GM23338 (cell line): ENCODE results near the gene KIF20B. TPM values are rescaled to one million over a fixed set of nuclear protein-coding genes. Genes with fewer than 3 reads are reported as not detected.

ENCODE experiments used
- ATAC-seq: fragments of 200-7000 bp; cut with Tn5 transposase; 3 replicates; pipeline ENCODE4 v1.9.1; 2020
- DNase-seq: peaks from one replicate; pipeline ENCODE4 v3.0.0-alpha.2; 2015; ENCODE audit warnings: low spot score
- H2AFZ ChIP-seq: fragments of 200-600 bp; sonication (generic); 2 replicates; pipeline ENCODE4 v1.8.0; 2016; ENCODE audit warnings: antibody characterized with exemption, mild to moderate bottlenecking, moderate library complexity
- H3F3A ChIP-seq: fragments of 200-600 bp; sonication (generic); replicated peaks from 2 replicates; pipeline ENCODE4 v1.8.0; 2017; ENCODE audit warnings: antibody characterized with exemption, mixed run types, low read depth
- H3K27ac ChIP-seq: fragments of 200-600 bp; sonication (generic); 2 replicates; pipeline ENCODE4 v1.6.1; 2016; ENCODE audit warnings: low read depth
- H3K27me3 ChIP-seq: fragments of 200-600 bp; sonication (generic); 2 replicates; pipeline ENCODE4 v1.8.0; 2016; ENCODE audit warnings: mild to moderate bottlenecking, mixed run types, moderate library complexity; ENCODE audit not compliant: insufficient read depth
- H3K36me3 ChIP-seq: fragments of 200-600 bp; sonication (generic); 2 replicates; pipeline ENCODE4 v1.8.0; 2016; ENCODE audit warnings: mild to moderate bottlenecking; ENCODE audit not compliant: insufficient read depth
- H3K4me1 ChIP-seq: fragments of 200-600 bp; sonication (generic); 2 replicates; pipeline ENCODE4 v1.8.0; 2016; ENCODE audit warnings: mild to moderate bottlenecking, moderate library complexity; ENCODE audit not compliant: insufficient read depth
- H3K4me2 ChIP-seq: fragments of 200-600 bp; sonication (generic); 2 replicates; pipeline ENCODE4 v1.7.1; 2017; ENCODE audit warnings: mixed run types
- H3K4me3 ChIP-seq: fragments of 200-600 bp; sonication (generic); 2 replicates; pipeline ENCODE4 v1.6.1; 2016; ENCODE audit warnings: mixed run types
- H3K79me2 ChIP-seq: fragments of 200-600 bp; sonication (generic); replicated peaks from 2 replicates; pipeline ENCODE4 v1.8.0; 2017; ENCODE audit warnings: mild to moderate bottlenecking; ENCODE audit not compliant: insufficient read depth
- H3K9me2 ChIP-seq: fragments of 200-600 bp; sonication (generic); 2 replicates; pipeline ENCODE4 v1.8.0; 2017; ENCODE audit not compliant: insufficient read depth
- H4K20me1 ChIP-seq: fragments of 200-600 bp; sonication (generic); replicated peaks from 2 replicates; pipeline ENCODE4 v1.8.0; 2017; ENCODE audit warnings: mild to moderate bottlenecking; ENCODE audit not compliant: insufficient read depth
- H3K27ac Mint-ChIP-seq: 2 replicates; pipeline ENCODE4 v1.8.0; 2020; ENCODE audit warnings: inconsistent platforms, mild to moderate bottlenecking, moderate library complexity, mixed read lengths
- H3K27me3 Mint-ChIP-seq: 3 replicates; pipeline ENCODE4 v1.8.0; 2022; ENCODE audit warnings: low read depth, mild to moderate bottlenecking, moderate library complexity, mixed read lengths, inconsistent platforms; ENCODE audit not compliant: insufficient read depth, poor library complexity
- H3K36me3 Mint-ChIP-seq: 3 replicates; pipeline ENCODE4 v1.8.0; 2021; ENCODE audit warnings: low read depth, mild to moderate bottlenecking, inconsistent platforms, moderate library complexity, mixed read lengths
- H3K4me1 Mint-ChIP-seq: 3 replicates; pipeline ENCODE4 v1.8.0; 2020; ENCODE audit warnings: mild to moderate bottlenecking, inconsistent platforms, mixed read lengths
- H3K4me3 Mint-ChIP-seq: 3 replicates; pipeline ENCODE4 v1.8.0; 2021; ENCODE audit warnings: moderate library complexity, mild to moderate bottlenecking, inconsistent platforms, mixed read lengths
- H3K9me3 Mint-ChIP-seq: 3 replicates; pipeline ENCODE4 v1.8.0; 2020; ENCODE audit warnings: moderate library complexity, mild to moderate bottlenecking, inconsistent platforms, mixed read lengths
- CREB1 ChIP-seq: fragments of 250-450 bp; sonication (Bioruptor Pico); IDR thresholded peaks from 2 replicates; pipeline ENCODE4 v1.5.0; 2020; ENCODE audit warnings: low read depth, mild to moderate bottlenecking, moderate library complexity
- ETS1 ChIP-seq: IDR thresholded peaks from 2 replicates; pipeline ENCODE4 v1.6.1; 2016; ENCODE audit warnings: antibody characterized with exemption
- EZH2 ChIP-seq: fragments of 200-600 bp; sonication (generic); IDR thresholded peaks from one replicate; pipeline ENCODE4 v1.8.0; 2017; ENCODE audit warnings: antibody characterized with exemption, mild to moderate bottlenecking, low read depth; ENCODE audit not compliant: unreplicated experiment
- EZH2phosphoT487 ChIP-seq: fragments of 200-600 bp; sonication (generic); IDR thresholded peaks from one replicate; pipeline ENCODE4 v1.8.1; 2018; ENCODE audit warnings: antibody characterized with exemption; ENCODE audit not compliant: unreplicated experiment
- JUNB ChIP-seq: IDR thresholded peaks from one replicate; pipeline ENCODE4 v1.6.1; 2016; ENCODE audit warnings: antibody characterized with exemption; ENCODE audit not compliant: unreplicated experiment
- NANOG ChIP-seq: IDR thresholded peaks from 2 replicates; pipeline ENCODE4 v1.6.1; 2016; ENCODE audit warnings: antibody characterized with exemption, borderline replicate concordance
- POLR2AphosphoS5 ChIP-seq: IDR thresholded peaks from 2 replicates; pipeline ENCODE4 v1.6.1; 2016; ENCODE audit warnings: antibody characterized with exemption, low read depth
- REST ChIP-seq: IDR thresholded peaks from one replicate; pipeline ENCODE4 v1.6.1; 2018; ENCODE audit warnings: antibody characterized with exemption; ENCODE audit not compliant: unreplicated experiment
- STAT1 ChIP-seq: IDR thresholded peaks from one replicate; pipeline ENCODE4 v1.6.1; 2016; ENCODE audit warnings: antibody characterized with exemption; ENCODE audit not compliant: unreplicated experiment
- ZNF114 ChIP-seq: fragments of 250-450 bp; sonication (Bioruptor Pico); IDR thresholded peaks from 2 replicates; pipeline ENCODE4 v1.5.0; 2020; ENCODE audit warnings: mild to moderate bottlenecking, moderate library complexity
- ZNF331 ChIP-seq: fragments of 250-450 bp; sonication (Bioruptor Pico); IDR thresholded peaks from 2 replicates; pipeline ENCODE4 v1.5.0; 2020; ENCODE audit warnings: low read depth, mild to moderate bottlenecking, moderate library complexity
- polyA plus RNA-seq: library from polyadenylated mRNA; unstranded; fragments of >200 nt; fragmentation: Nextera tagmentation; extraction: Ambion mirVana; gene quantifications from 2 replicates; pipeline ENCODE4 v1.2.1, GENCODE V29; 2016
- total RNA-seq: library from RNA; depleted of rRNA; stranded (reverse); fragments of >200 nt; shearing (Covaris generic); gene quantifications from 2 replicates; pipeline ENCODE4 v1.2.3, GENCODE V29; 2014
- TF ChIP-seq, protein P1 (sequence below), 2 experiments: fragments of 200-600 bp in 1 of 2; sonication (generic) in 1 of 2; conservative IDR thresholded peaks; 2 replicates each; pipeline versions ENCODE4 v1.5.1 to v1.6.1; 2016 to 2017; ENCODE audit warnings: antibody characterized with exemption in 2 of 2, low read depth in 2 of 2, mild to moderate bottlenecking in 2 of 2, moderate library complexity in 1 of 2
- TF ChIP-seq, protein P2 (sequence below): fragments of 250-450 bp; sonication (Bioruptor Pico); IDR thresholded peaks from 2 replicates; pipeline ENCODE4 v1.5.0; 2020; ENCODE audit warnings: mild to moderate bottlenecking, moderate library complexity

The KIF20B gene
- total and polyA plus RNA-seq, 2 experiments from 2014 or later = 42.7 to 111 TPM

DNA sequence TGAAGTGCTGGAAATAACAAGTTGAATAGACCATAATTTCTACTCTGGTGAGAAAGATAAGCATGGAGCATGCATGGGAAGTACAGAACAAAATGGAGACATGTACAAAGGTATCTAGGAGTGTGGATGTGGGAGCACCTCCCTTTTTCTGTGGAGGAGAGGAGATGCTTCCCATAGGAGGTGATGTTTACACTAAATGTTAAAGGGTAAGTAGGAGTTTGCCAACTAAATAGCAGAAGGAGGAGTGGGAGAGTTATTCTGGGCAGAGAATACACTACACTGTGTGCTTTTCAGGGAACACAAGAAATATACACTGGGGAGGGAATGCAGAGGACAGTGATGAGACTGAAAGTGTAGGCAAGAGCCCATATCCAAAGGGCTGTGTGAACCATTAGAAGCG, 35.3 kb upstream of the KIF20B start:
- Histone ChIP-seq H3K4me3 (no peak overlapping the region), H3F3A (no peaks in the 10 kb centered on the region), H3K36me3 (no peaks in the 10 kb centered on the region), H3K27me3 (no peaks in the 10 kb centered on the region), H3K27ac (no peak overlapping the region), H3K79me2 (no peaks in the 10 kb centered on the region), H2AFZ (no peak overlapping the region), H3K4me2 (no peak overlapping the region), H4K20me1 (no peaks in the 10 kb centered on the region), H3K4me1 (no peaks in the 10 kb centered on the region), H3K9me2 (no peaks in the 10 kb centered on the region)
- no peaks in the 10 kb centered on the region for H3K27me3 Mint-ChIP-seq
- TF ChIP-seq POLR2AphosphoS5 = no peak
- TF ChIP-seq ZNF331 (CRISPR knock-in tag) = no peak
- no peak for TF ChIP-seq ZNF114 (CRISPR knock-in tag)
- no peak for TF ChIP-seq JUNB
- no peak for TF ChIP-seq REST
- TF ChIP-seq, protein P1, sequence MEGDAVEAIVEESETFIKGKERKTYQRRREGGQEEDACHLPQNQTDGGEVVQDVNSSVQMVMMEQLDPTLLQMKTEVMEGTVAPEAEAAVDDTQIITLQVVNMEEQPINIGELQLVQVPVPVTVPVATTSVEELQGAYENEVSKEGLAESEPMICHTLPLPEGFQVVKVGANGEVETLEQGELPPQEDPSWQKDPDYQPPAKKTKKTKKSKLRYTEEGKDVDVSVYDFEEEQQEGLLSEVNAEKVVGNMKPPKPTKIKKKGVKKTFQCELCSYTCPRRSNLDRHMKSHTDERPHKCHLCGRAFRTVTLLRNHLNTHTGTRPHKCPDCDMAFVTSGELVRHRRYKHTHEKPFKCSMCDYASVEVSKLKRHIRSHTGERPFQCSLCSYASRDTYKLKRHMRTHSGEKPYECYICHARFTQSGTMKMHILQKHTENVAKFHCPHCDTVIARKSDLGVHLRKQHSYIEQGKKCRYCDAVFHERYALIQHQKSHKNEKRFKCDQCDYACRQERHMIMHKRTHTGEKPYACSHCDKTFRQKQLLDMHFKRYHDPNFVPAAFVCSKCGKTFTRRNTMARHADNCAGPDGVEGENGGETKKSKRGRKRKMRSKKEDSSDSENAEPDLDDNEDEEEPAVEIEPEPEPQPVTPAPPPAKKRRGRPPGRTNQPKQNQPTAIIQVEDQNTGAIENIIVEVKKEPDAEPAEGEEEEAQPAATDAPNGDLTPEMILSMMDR (conservative IDR thresholded peaks at IDR 0.05; ENCODE audit: low read depth in 2 of 2) = no peak
- TF ChIP-seq NANOG = no peak
- TF ChIP-seq EZH2phosphoT487 = no peak
- TF ChIP-seq CREB1 (CRISPR knock-in tag) = no peak
- no peak for TF ChIP-seq STAT1
- TF ChIP-seq, protein P2, sequence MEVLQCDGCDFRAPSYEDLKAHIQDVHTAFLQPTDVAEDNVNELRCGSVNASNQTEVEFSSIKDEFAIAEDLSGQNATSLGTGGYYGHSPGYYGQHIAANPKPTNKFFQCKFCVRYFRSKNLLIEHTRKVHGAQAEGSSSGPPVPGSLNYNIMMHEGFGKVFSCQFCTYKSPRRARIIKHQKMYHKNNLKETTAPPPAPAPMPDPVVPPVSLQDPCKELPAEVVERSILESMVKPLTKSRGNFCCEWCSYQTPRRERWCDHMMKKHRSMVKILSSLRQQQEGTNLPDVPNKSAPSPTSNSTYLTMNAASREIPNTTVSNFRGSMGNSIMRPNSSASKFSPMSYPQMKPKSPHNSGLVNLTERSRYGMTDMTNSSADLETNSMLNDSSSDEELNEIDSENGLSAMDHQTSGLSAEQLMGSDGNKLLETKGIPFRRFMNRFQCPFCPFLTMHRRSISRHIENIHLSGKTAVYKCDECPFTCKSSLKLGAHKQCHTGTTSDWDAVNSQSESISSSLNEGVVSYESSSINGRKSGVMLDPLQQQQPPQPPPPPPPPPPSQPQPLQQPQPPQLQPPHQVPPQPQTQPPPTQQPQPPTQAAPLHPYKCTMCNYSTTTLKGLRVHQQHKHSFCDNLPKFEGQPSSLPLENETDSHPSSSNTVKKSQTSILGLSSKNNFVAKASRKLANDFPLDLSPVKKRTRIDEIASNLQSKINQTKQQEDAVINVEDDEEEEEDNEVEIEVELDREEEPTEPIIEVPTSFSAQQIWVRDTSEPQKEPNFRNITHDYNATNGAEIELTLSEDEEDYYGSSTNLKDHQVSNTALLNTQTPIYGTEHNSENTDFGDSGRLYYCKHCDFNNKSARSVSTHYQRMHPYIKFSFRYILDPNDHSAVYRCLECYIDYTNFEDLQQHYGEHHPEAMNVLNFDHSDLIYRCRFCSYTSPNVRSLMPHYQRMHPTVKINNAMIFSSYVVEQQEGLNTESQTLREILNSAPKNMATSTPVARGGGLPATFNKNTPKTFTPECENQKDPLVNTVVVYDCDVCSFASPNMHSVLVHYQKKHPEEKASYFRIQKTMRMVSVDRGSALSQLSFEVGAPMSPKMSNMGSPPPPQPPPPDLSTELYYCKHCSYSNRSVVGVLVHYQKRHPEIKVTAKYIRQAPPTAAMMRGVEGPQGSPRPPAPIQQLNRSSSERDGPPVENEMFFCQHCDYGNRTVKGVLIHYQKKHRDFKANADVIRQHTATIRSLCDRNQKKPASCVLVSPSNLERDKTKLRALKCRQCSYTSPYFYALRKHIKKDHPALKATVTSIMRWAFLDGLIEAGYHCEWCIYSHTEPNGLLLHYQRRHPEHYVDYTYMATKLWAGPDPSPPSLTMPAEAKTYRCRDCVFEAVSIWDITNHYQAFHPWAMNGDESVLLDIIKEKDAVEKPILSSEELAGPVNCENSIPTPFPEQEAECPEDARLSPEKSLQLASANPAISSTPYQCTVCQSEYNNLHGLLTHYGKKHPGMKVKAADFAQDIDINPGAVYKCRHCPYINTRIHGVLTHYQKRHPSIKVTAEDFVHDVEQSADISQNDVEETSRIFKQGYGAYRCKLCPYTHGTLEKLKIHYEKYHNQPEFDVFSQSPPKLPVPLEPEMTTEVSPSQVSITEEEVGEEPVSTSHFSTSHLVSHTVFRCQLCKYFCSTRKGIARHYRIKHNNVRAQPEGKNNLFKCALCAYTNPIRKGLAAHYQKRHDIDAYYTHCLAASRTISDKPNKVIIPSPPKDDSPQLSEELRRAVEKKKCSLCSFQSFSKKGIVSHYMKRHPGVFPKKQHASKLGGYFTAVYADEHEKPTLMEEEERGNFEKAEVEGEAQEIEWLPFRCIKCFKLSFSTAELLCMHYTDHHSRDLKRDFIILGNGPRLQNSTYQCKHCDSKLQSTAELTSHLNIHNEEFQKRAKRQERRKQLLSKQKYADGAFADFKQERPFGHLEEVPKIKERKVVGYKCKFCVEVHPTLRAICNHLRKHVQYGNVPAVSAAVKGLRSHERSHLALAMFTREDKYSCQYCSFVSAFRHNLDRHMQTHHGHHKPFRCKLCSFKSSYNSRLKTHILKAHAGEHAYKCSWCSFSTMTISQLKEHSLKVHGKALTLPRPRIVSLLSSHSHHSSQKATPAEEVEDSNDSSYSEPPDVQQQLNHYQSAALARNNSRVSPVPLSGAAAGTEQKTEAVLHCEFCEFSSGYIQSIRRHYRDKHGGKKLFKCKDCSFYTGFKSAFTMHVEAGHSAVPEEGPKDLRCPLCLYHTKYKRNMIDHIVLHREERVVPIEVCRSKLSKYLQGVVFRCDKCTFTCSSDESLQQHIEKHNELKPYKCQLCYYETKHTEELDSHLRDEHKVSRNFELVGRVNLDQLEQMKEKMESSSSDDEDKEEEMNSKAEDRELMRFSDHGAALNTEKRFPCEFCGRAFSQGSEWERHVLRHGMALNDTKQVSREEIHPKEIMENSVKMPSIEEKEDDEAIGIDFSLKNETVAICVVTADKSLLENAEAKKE = no peak
- TF ChIP-seq EZH2 = no peak
- TF ChIP-seq ETS1 = no peak
- no peaks in the 10 kb centered on the region for H3K36me3 Mint-ChIP-seq
- no peak overlapping the region for H3K4me3 Mint-ChIP-seq
- no peak for DNase-seq
- H3K27ac Mint-ChIP-seq = no peak overlapping the region
- no peaks in the 10 kb centered on the region for H3K4me1 Mint-ChIP-seq
- H3K9me3 Mint-ChIP-seq = no peaks in the 10 kb centered on the region
- no peak for ATAC-seq
